Esophagus (tissue), 2 donors: ENCODE data around the gene TGFB1. TPM values are rescaled to one million over a fixed set of nuclear protein-coding genes. Genes with fewer than 3 reads are reported as not detected.
"Not testable (repeated sequence)": the region's sequence is repeated elsewhere in the genome, so short reads cannot be mapped to it uniquely, and the experiment has no call there.

Experiments
- H3K27ac ChIP-seq, 2 donors: one replicate each; pipeline ENCODE4 v1.5.1; 2013; ENCODE audit warnings: low read depth in 2 of 2, mild to moderate bottlenecking in 2 of 2, inconsistent platforms in 1 of 2, low read length in 1 of 2, moderate library complexity in 1 of 2
- H3K27me3 ChIP-seq, 2 donors: one replicate each; pipeline ENCODE4 v1.6.1; 2013; ENCODE audit warnings: low read length in 2 of 2, control low read depth in 1 of 2, mild to moderate bottlenecking in 1 of 2; ENCODE audit not compliant: insufficient read depth in 2 of 2, control insufficient read depth in 1 of 2
- H3K36me3 ChIP-seq, 2 donors: one replicate each; pipeline ENCODE4 v1.6.1; 2013; ENCODE audit warnings: low read length in 1 of 2; ENCODE audit not compliant: control insufficient read depth in 2 of 2, insufficient read depth in 2 of 2
- H3K4me1 ChIP-seq, 2 donors: one replicate each; pipeline ENCODE4 v1.6.1; 2013; ENCODE audit warnings: low read length in 1 of 2; ENCODE audit not compliant: control insufficient read depth in 2 of 2, insufficient read depth in 2 of 2
- H3K4me3 ChIP-seq, 2 donors: one replicate each; pipeline ENCODE4 v1.5.1; 2013; ENCODE audit warnings: low read length in 2 of 2, mild to moderate bottlenecking in 2 of 2, low read depth in 1 of 2, moderate library complexity in 1 of 2
- H3K9me3 ChIP-seq, 2 donors: one replicate each; pipeline ENCODE4 v1.6.1; 2013; ENCODE audit warnings: mild to moderate bottlenecking in 2 of 2, low read depth in 1 of 2, low read length in 1 of 2, moderate library complexity in 1 of 2; ENCODE audit not compliant: control insufficient read depth in 2 of 2, insufficient read depth in 1 of 2
- WGBS, 2 donors: extraction: QIAGEN DNeasy Blood & Tissue Kit; methylation state at CpG; one replicate each; pipeline ENCODE4 v1.1.7; 2013; 5-methylcytosine and 5-hydroxymethylcytosine counted together
- polyA plus RNA-seq, 2 donors: library from polyadenylated mRNA; stranded (reverse); fragments of 200-250 nt; gene quantifications; one replicate each; pipeline ENCODE4 v1.2.3, GENCODE V29; 2013
- donor health status: healthy with polysubstance abuse.
- donor health status: Bipolar disorder and iron deficiency.

Gene TGFB1
- polyA plus RNA-seq, 2 donors = 16.2 to 77.1 TPM

GRCh38 chr19:41392775-41393174 lies 39.1 kb upstream of the TGFB1 start:
- H3K27ac ChIP-seq = no peak overlapping the region
- H3K36me3 ChIP-seq = peaks cover 4 to 19% of the 10 kb centered on the region in 2 donors
- H3K4me3 ChIP-seq = no peak overlapping the region
- no peaks in the 10 kb centered on the region for H3K9me3 ChIP-seq
- H3K27me3 ChIP-seq = no peaks in the 10 kb centered on the region
- 77 to 85% methylated on average over 12 of the region's 12 CpGs for WGBS, 2 donors
- H3K4me1 ChIP-seq = peaks cover 0 to 3% of the 10 kb centered on the region in 2 donors

- H3K4me3 ChIP-seq = no peak overlapping the region
- no peaks in the 10 kb centered on the region for H3K27me3 ChIP-seq
- no peaks in the 10 kb centered on the region for H3K9me3 ChIP-seq
- H3K36me3 ChIP-seq = peaks cover 4 to 20% of the 10 kb centered on the region in 2 donors
- peaks cover under 1 to 3% of the 10 kb centered on the region in 2 donors for H3K4me1 ChIP-seq
- no peak overlapping the region for H3K27ac ChIP-seq
- WGBS, 2 donors = 90 to 94% methylated on average over 11 of the region's 11 CpGs
Observed at GRCh38 chr19:41391618-41392017, 37.9 kb upstream of the TGFB1 start.

- peak overlapping the region; percentile 53 to 79 for H3K27ac ChIP-seq
- no peaks in the 10 kb centered on the region for H3K27me3 ChIP-seq
- H3K36me3 ChIP-seq = peaks cover 4 to 20% of the 10 kb centered on the region in 2 donors
- WGBS, 2 donors = 58 to 61% methylated on average over 10 to 13 of the region's 13 CpGs
- H3K9me3 ChIP-seq = no peaks in the 10 kb centered on the region
- peaks cover 0 to 2% of the 10 kb centered on the region in 2 donors for H3K4me1 ChIP-seq
- H3K4me3 ChIP-seq = no peak overlapping the region
Observed at GRCh38 chr19:41386442-41386841, 32.7 kb upstream of the TGFB1 start.

- H3K27ac ChIP-seq = peak overlapping the region in 1 of 2 donors; percentile 17
- H3K4me1 ChIP-seq = peaks cover 0 to 2% of the 10 kb centered on the region in 2 donors
- H3K27me3 ChIP-seq = no peaks in the 10 kb centered on the region
- no peaks in the 10 kb centered on the region for H3K9me3 ChIP-seq
- 82 to 84% methylated on average over 5 of the region's 5 CpGs for WGBS, 2 donors
- H3K36me3 ChIP-seq = peaks cover 4 to 7% of the 10 kb centered on the region in 2 donors
- no peak overlapping the region for H3K4me3 ChIP-seq
Observed at GRCh38 chr19:41384351-41384750, 30.6 kb upstream of the TGFB1 start.

GRCh38 chr19:41381536-41381935 lies 27.8 kb upstream of the TGFB1 start:
- not testable (repeated sequence) for H3K36me3 ChIP-seq, H3K4me1 ChIP-seq, H3K4me3 ChIP-seq, H3K27me3 ChIP-seq, H3K27ac ChIP-seq, H3K9me3 ChIP-seq
- WGBS, 2 donors = 92 to 94% methylated on average over 8 of the region's 8 CpGs

GRCh38 chr19:41377977-41378709 lies 24.4 kb upstream of the TGFB1 start:
- H3K4me1 ChIP-seq = peaks cover 0 to 4% of the 10 kb centered on the region in 2 donors

GRCh38 chr19:41376998-41377365 lies 23.3 kb upstream of the TGFB1 start:
- no peaks in the 10 kb centered on the region for H3K27me3 ChIP-seq
- no peaks in the 10 kb centered on the region for H3K9me3 ChIP-seq
- WGBS, 2 donors = 52 to 55% methylated on average over 8 of the region's 8 CpGs
- H3K27ac ChIP-seq = peak overlapping the region; percentile 63 to 76
- H3K36me3 ChIP-seq = peaks cover 0 to 3% of the 10 kb centered on the region in 2 donors
- peak overlapping the region; percentile 64 to 71 for H3K4me3 ChIP-seq
- H3K4me1 ChIP-seq = peaks cover 0 to 4% of the 10 kb centered on the region in 2 donors

More at GRCh38 chr19:41377977-41378709, 24.4 kb upstream of the TGFB1 start:
- peaks cover 0 to 6% of the 10 kb centered on the region in 2 donors for H3K36me3 ChIP-seq
- H3K27me3 ChIP-seq = no peaks in the 10 kb centered on the region
- 61 to 63% methylated on average over 9 of the region's 9 CpGs for WGBS, 2 donors
- no peaks in the 10 kb centered on the region for H3K9me3 ChIP-seq
- no peak overlapping the region for H3K27ac ChIP-seq
- H3K4me3 ChIP-seq = no peak overlapping the region

GRCh38 chr19:41376241-41376997 lies 22.7 kb upstream of the TGFB1 start, which contains the start of gene TMEM91:
TSS of gene TMEM91 (plus strand) at chr19:41376533. CDS start at chr19:41378310, 1,777 bp downstream.
- Histone ChIP-seq H3K27me3 (no peaks in the 10 kb centered on the region), H3K4me1 (peaks cover 0 to 4% of the 10 kb centered on the region in 2 donors), H3K4me3 (peak within 1 kb of the TSS; percentile 64 to 71), H3K9me3 (no peaks in the 10 kb centered on the region), H3K36me3 (peaks cover 0 to 3% of the 10 kb centered on the region in 2 donors), H3K27ac (peak within 1 kb of the TSS; percentile 63 to 76)
- 3 to 5% methylated on average over 45 to 47 of the region's 47 CpGs for WGBS, 2 donors

GRCh38 chr19:41373993-41374392 lies 20.3 kb upstream of the TGFB1 start:
- Histone ChIP-seq H3K27ac (no peak overlapping the region), H3K27me3 (no peaks in the 10 kb centered on the region), H3K4me3 (no peak overlapping the region), H3K4me1 (peaks cover 0 to 4% of the 10 kb centered on the region in 2 donors), H3K9me3 (no peaks in the 10 kb centered on the region), H3K36me3 (peaks cover 0 to 3% of the 10 kb centered on the region in 2 donors)
- WGBS, 2 donors = 27 to 30% methylated on average over 12 of the region's 12 CpGs
